PC-3 (cell line): Measurements from ENCODE around the gene SLC35F1. TPM values are rescaled to one million over a fixed set of nuclear protein-coding genes. Genes with fewer than 3 reads are reported as not detected.

Experiments
- ATAC-seq: fragments of 200-7000 bp; cut with Tn5 transposase; 2 replicates; pipeline ENCODE4 v1.9.1; 2020; ENCODE audit warnings: mild to moderate bottlenecking, moderate library complexity
- BruUV-seq: library from RNA; stranded (reverse); fragments of 400-500 nt; replicated peaks from 2 replicates; lab custom pipeline; 2021; lab: Mats Ljungman, UMichigan
- CTCF ChIA-PET: fragments of 300-600 bp; sonication (Branson Sonifier 250); formaldehyde crosslinking; loops from one replicate; lab custom pipeline; 2022; ENCODE audit warnings: antibody characterized with exemption; lab: Charles Lee
- POLR2A ChIA-PET: fragments of 300-600 bp; sonication (Branson Sonifier 250); formaldehyde crosslinking; loops from one replicate; lab custom pipeline; 2022; ENCODE audit warnings: antibody characterized with exemption; ENCODE audit not compliant: unreplicated experiment; lab: Charles Lee
- DNase-seq: peaks from one replicate; pipeline ENCODE4 v3.0.0-alpha.2; 2015
- H2AFZ ChIP-seq: fragments of 300-600 bp; sonication (generic); 2 replicates; pipeline ENCODE4 v1.6.0; 2016; ENCODE audit warnings: antibody characterized with exemption, low read length
- H3F3A ChIP-seq: fragments of 300-600 bp; sonication (generic); one replicate; pipeline ENCODE4 v1.6.0; 2017; ENCODE audit warnings: antibody characterized with exemption, low read length, control low read depth, mild to moderate bottlenecking; ENCODE audit not compliant: unreplicated experiment
- H3K27ac ChIP-seq: fragments of 300-600 bp; sonication (generic); 2 replicates; pipeline ENCODE4 v1.5.1; 2016; ENCODE audit warnings: mild to moderate bottlenecking, low read length
- H3K27me3 ChIP-seq: fragments of 300-600 bp; sonication (generic); 2 replicates; pipeline ENCODE4 v1.6.1; 2016; ENCODE audit warnings: low read length, mixed read lengths
- H3K36me3 ChIP-seq: fragments of 300-600 bp; sonication (generic); 2 replicates; pipeline ENCODE4 v1.6.1; 2016; ENCODE audit warnings: low read depth, mixed run types, low read length, mixed read lengths
- H3K4me1 ChIP-seq: fragments of 300-600 bp; sonication (generic); 2 replicates; pipeline ENCODE4 v1.5.1; 2016; ENCODE audit warnings: low read length; ENCODE audit not compliant: insufficient read depth
- H3K4me2 ChIP-seq: fragments of 300-600 bp; sonication (generic); 2 replicates; pipeline ENCODE4 v1.6.0; 2016; ENCODE audit warnings: low read length
- H3K4me3 ChIP-seq: fragments of 300-600 bp; sonication (generic); 2 replicates; pipeline ENCODE4 v1.5.1; 2016; ENCODE audit warnings: mild to moderate bottlenecking, low read length, mixed read lengths
- H3K79me2 ChIP-seq: fragments of 300-600 bp; sonication (generic); 2 replicates; pipeline ENCODE4 v1.6.1; 2017; ENCODE audit warnings: low read length, mixed read lengths
- H3K9ac ChIP-seq: fragments of 300-600 bp; sonication (generic); 2 replicates; pipeline ENCODE4 v1.6.0; 2016; ENCODE audit warnings: mild to moderate bottlenecking, low read length
- H3K9me2 ChIP-seq: fragments of 300-600 bp; sonication (generic); replicated peaks from 2 replicates; pipeline ENCODE4 v1.6.1; 2016; ENCODE audit warnings: mixed run types, low read length, mixed read lengths
- H3K9me3 ChIP-seq: fragments of 300-600 bp; sonication (generic); 2 replicates; pipeline ENCODE4 v1.6.1; 2016; ENCODE audit warnings: low read length, mixed read lengths
- H4K20me1 ChIP-seq: fragments of 300-600 bp; sonication (generic); 2 replicates; pipeline ENCODE4 v1.6.1; 2016; ENCODE audit warnings: low read length, mixed read lengths
- EZH2 ChIP-seq: fragments of 300-600 bp; sonication (generic); IDR thresholded peaks from one replicate; pipeline ENCODE4 v1.6.1; 2017; ENCODE audit warnings: antibody characterized with exemption, mild to moderate bottlenecking, low read length; ENCODE audit not compliant: unreplicated experiment
- EZH2phosphoT487 ChIP-seq: fragments of 300-600 bp; sonication (generic); IDR thresholded peaks from 2 replicates; pipeline ENCODE4 v1.6.1; 2018; ENCODE audit warnings: mild to moderate bottlenecking, antibody characterized with exemption, low read length, borderline replicate concordance
- intact Hi-C: fragments of 100-400 bp; cut with micrococcal nuclease; formaldehyde crosslinking; loops from 2 replicates; pipeline ENCODE4 v1.9.0; 2023
- total RNA-seq: library from RNA; depleted of rRNA; stranded (reverse); fragments of >200 nt; gene quantifications from 2 replicates; pipeline ENCODE4 v1.2.3, GENCODE V29; 2014
- TF ChIP-seq, protein P1 (sequence below): fragments of 300-600 bp; sonication (generic); conservative IDR thresholded peaks from 2 replicates; pipeline ENCODE4 v1.5.1; 2017; ENCODE audit warnings: antibody characterized with exemption, low read depth, mild to moderate bottlenecking, low read length

The SLC35F1 gene
- total RNA-seq, 1 experiment from 2014 or later, result not detected

DNA sequence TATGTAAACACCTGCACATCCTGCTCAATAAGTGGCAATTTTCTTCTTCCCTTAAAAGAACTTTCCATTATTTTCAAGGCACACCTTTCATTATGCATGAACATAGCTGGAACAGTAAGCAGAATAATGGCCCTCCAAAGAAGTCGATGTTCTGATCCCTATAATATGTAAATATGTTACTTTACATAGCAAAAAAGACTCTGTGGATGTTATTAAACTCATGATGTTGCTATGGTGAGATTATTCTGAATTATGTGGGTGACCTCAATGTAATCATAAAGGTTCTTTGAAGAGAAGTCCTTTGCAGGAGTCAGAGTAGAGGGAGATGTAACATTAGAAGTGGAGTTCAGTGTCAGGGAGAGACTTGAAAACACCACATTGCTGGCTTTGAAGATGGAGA is 341.1 kb downstream of the SLC35F1 start:
- Histone ChIP-seq H3K79me2 (no peaks in the 10 kb centered on the region), H3K4me1 (no peaks in the 10 kb centered on the region), H4K20me1 (no peaks in the 10 kb centered on the region), H3K4me3 (no peak overlapping the region), H3K9me2 (no peaks in the 10 kb centered on the region), H3K27ac (no peak overlapping the region), H3F3A (no peaks in the 10 kb centered on the region), H3K4me2 (no peak overlapping the region), H3K36me3 (no peaks in the 10 kb centered on the region; the same call in 1 of the 2 replicates), H3K9ac (no peak overlapping the region), H2AFZ (no peak overlapping the region), H3K9me3 (no peaks in the 10 kb centered on the region), H3K27me3 (peaks cover 16% of the 10 kb centered on the region)
- BruUV-seq, result no TSS peak
- DNase-seq (no peak), ATAC-seq (no peak)
- intact Hi-C loops, result no loop called here
- TF ChIP-seq EZH2 (no peak), EZH2phosphoT487 (no peak)
- TF ChIP-seq, protein P1, sequence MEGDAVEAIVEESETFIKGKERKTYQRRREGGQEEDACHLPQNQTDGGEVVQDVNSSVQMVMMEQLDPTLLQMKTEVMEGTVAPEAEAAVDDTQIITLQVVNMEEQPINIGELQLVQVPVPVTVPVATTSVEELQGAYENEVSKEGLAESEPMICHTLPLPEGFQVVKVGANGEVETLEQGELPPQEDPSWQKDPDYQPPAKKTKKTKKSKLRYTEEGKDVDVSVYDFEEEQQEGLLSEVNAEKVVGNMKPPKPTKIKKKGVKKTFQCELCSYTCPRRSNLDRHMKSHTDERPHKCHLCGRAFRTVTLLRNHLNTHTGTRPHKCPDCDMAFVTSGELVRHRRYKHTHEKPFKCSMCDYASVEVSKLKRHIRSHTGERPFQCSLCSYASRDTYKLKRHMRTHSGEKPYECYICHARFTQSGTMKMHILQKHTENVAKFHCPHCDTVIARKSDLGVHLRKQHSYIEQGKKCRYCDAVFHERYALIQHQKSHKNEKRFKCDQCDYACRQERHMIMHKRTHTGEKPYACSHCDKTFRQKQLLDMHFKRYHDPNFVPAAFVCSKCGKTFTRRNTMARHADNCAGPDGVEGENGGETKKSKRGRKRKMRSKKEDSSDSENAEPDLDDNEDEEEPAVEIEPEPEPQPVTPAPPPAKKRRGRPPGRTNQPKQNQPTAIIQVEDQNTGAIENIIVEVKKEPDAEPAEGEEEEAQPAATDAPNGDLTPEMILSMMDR, result no peak
- CTCF ChIA-PET, result no interaction called here
- POLR2A ChIA-PET, result no interaction called here

DNA sequence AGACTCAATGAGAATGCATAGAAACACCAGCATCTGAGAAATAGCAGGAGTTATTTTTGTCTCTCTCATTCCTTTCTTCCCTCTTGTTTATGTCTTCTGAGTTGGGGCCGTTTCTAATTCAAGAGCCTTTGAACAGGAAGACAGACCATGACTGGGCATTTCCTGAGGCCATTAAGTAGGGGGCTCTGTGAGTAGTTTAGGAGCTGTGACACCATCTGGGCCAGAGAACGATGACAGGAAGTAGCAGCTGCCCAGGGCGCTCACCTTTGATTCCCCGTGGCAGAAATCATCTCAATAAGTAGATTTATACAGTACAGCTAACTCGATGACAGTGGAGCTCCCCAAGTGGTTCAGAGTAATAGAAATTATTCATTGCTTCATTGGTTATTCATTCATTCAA is 342.6 kb downstream of the SLC35F1 start:
- intact Hi-C loops, result no loop called here
- no peak for ATAC-seq

DNA sequence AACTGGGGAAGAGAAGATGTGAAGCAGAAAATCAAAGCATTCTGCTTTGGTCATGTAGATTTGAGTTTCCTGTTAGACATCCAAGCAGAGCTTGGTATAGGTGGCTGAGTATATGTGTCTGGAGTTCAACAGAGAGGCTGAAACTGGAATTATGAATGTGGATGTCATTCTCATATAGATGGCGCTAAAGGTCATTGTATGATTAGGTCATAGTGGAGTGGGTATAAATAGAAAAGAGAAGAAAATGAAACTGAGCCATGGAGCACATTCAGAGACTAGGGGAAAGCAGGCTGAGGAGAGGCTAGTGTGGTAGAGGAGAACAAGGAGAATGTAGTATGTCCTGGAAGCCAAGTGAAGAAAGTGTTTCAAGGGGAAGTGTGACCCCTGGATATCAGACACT is 345.4 kb downstream of the SLC35F1 start:
- no peaks in the 10 kb centered on the region for H3K79me2 ChIP-seq
- POLR2A ChIA-PET, result no interaction called here
- H3K9ac ChIP-seq, result no peak overlapping the region
- no peaks in the 10 kb centered on the region for H4K20me1 ChIP-seq
- ATAC-seq (no peak), DNase-seq (no peak)
- H3K9me3 ChIP-seq, result no peaks in the 10 kb centered on the region
- no peak overlapping the region for H3K4me2 ChIP-seq
- H3K9me2 ChIP-seq, result no peaks in the 10 kb centered on the region
- TF ChIP-seq, protein P1, result 0 out of 2 replicates have a peak, but pooled peaks have one; percentile 17
- no peak for TF ChIP-seq EZH2phosphoT487
- no peaks in the 10 kb centered on the region for H3K4me1 ChIP-seq
- no peaks in the 10 kb centered on the region; the same call in 1 of the 2 replicates for H3K36me3 ChIP-seq
- no peak overlapping the region for H3K4me3 ChIP-seq
- CTCF ChIA-PET, result no interaction called here
- H3K27me3 ChIP-seq, result peaks cover 23% of the 10 kb centered on the region; the same call in 1 of the 2 replicates
- intact Hi-C loops, result no loop called here
- no peak overlapping the region for H2AFZ ChIP-seq
- no peak overlapping the region for H3K27ac ChIP-seq
- no peaks in the 10 kb centered on the region for H3F3A ChIP-seq
- BruUV-seq, result no TSS peak

More for the DNA sequence above, 342.6 kb downstream of the SLC35F1 start:
- Histone ChIP-seq H3K9me3 (no peaks in the 10 kb centered on the region), H3K79me2 (no peaks in the 10 kb centered on the region), H3K36me3 (no peaks in the 10 kb centered on the region; the same call in 1 of the 2 replicates), H2AFZ (no peak overlapping the region), H4K20me1 (no peaks in the 10 kb centered on the region), H3K27me3 (peaks cover 17% of the 10 kb centered on the region), H3K4me1 (no peaks in the 10 kb centered on the region), H3K9ac (no peak overlapping the region), H3F3A (no peaks in the 10 kb centered on the region), H3K27ac (no peak overlapping the region), H3K4me2 (no peak overlapping the region), H3K9me2 (no peaks in the 10 kb centered on the region), H3K4me3 (no peak overlapping the region)
- BruUV-seq, result no TSS peak
- ChIA-PET CTCF (no interaction called here), POLR2A (no interaction called here)
- TF ChIP-seq, protein P1, result no peak
- TF ChIP-seq EZH2phosphoT487 (no peak), EZH2 (no peak)
- no peak for DNase-seq
